ENCODE measurements around the gene ATF6B. TPM values are rescaled to one million over a fixed set of nuclear protein-coding genes. Genes with fewer than 3 reads are reported as not detected.

Gene ATF6B
- total and polyA plus RNA-seq, 2 of the 13 experiments (the other 11 are each of a cell fraction or from before 2014, with no cell fraction given), result 18.1 to 44.0 TPM

GRCh38 chr6:32087574-32088486 lies 40.2 kb downstream of the ATF6B start (continued):
- TF ChIP-seq GLMP (CRISPR knock-in tag; IDR thresholded peaks at IDR 0.05; ENCODE audit: borderline replicate concordance), result no peak
- peak; percentile 96 for TF ChIP-seq POGK (CRISPR knock-in tag; conservative IDR thresholded peaks at IDR 0.05)
- no peak for TF ChIP-seq ZNF180 (CRISPR knock-in tag; IDR thresholded peaks at IDR 0.05; ENCODE audit: borderline replicate concordance, low read depth)
- TF ChIP-seq NFRKB (IDR thresholded peaks at IDR 0.05), result no peak
- peak; percentile 44; the same call in 1 of the 2 replicates for TF ChIP-seq YEATS2 (CRISPR knock-in tag; IDR thresholded peaks at IDR 0.05; ENCODE audit: borderline replicate concordance)
- no peak for TF ChIP-seq SCMH1 (CRISPR knock-in tag; IDR thresholded peaks at IDR 0.05; ENCODE audit: borderline replicate concordance)
- TF ChIP-seq, protein P1, sequence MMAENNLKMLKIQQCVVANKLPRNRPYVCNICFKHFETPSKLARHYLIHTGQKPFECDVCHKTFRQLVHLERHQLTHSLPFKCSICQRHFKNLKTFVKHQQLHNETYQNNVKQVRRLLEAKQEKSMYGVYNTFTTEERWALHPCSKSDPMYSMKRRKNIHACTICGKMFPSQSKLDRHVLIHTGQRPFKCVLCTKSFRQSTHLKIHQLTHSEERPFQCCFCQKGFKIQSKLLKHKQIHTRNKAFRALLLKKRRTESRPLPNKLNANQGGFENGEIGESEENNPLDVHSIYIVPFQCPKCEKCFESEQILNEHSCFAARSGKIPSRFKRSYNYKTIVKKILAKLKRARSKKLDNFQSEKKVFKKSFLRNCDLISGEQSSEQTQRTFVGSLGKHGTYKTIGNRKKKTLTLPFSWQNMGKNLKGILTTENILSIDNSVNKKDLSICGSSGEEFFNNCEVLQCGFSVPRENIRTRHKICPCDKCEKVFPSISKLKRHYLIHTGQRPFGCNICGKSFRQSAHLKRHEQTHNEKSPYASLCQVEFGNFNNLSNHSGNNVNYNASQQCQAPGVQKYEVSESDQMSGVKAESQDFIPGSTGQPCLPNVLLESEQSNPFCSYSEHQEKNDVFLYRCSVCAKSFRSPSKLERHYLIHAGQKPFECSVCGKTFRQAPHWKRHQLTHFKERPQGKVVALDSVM (CRISPR knock-in tag; IDR thresholded peaks at IDR 0.05), result no peak
- no peak for TF ChIP-seq ZBTB7A (CRISPR knock-in tag; IDR thresholded peaks at IDR 0.05)
- TF ChIP-seq PITX1 (CRISPR knock-in tag; IDR thresholded peaks at IDR 0.05), result peak; percentile 54; the same call in 1 of the 2 replicates
- TF ChIP-seq, protein P2, sequence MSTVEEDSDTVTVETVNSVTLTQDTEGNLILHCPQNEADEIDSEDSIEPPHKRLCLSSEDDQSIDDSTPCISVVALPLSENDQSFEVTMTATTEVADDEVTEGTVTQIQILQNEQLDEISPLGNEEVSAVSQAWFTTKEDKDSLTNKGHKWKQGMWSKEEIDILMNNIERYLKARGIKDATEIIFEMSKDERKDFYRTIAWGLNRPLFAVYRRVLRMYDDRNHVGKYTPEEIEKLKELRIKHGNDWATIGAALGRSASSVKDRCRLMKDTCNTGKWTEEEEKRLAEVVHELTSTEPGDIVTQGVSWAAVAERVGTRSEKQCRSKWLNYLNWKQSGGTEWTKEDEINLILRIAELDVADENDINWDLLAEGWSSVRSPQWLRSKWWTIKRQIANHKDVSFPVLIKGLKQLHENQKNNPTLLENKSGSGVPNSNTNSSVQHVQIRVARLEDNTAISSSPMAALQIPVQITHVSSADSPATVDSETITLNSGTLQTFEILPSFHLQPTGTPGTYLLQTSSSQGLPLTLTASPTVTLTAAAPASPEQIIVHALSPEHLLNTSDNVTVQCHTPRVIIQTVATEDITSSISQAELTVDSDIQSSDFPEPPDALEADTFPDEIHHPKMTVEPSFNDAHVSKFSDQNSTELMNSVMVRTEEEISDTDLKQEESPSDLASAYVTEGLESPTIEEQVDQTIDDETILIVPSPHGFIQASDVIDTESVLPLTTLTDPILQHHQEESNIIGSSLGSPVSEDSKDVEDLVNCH (CRISPR knock-in tag; IDR thresholded peaks at IDR 0.05), result no peak
- no peak for TF ChIP-seq BORCS8-MEF2B (CRISPR knock-in tag; IDR thresholded peaks at IDR 0.05)
- TF ChIP-seq ZNF350 (CRISPR knock-in tag; IDR thresholded peaks at IDR 0.05; ENCODE audit: borderline replicate concordance, low read depth), result 0 out of 2 replicates have a peak, but pooled peaks have one; percentile 48
- TF ChIP-seq TBX2 (CRISPR knock-in tag; IDR thresholded peaks at IDR 0.05; ENCODE audit: borderline replicate concordance), result no peak
- no peak for TF ChIP-seq ZNF652 (CRISPR knock-in tag; IDR thresholded peaks at IDR 0.05; ENCODE audit: borderline replicate concordance, low read depth)
- no peak for TF ChIP-seq ZNF660 (CRISPR knock-in tag; IDR thresholded peaks at IDR 0.05; ENCODE audit: borderline replicate concordance, low read depth)
- TF ChIP-seq, protein P3, sequence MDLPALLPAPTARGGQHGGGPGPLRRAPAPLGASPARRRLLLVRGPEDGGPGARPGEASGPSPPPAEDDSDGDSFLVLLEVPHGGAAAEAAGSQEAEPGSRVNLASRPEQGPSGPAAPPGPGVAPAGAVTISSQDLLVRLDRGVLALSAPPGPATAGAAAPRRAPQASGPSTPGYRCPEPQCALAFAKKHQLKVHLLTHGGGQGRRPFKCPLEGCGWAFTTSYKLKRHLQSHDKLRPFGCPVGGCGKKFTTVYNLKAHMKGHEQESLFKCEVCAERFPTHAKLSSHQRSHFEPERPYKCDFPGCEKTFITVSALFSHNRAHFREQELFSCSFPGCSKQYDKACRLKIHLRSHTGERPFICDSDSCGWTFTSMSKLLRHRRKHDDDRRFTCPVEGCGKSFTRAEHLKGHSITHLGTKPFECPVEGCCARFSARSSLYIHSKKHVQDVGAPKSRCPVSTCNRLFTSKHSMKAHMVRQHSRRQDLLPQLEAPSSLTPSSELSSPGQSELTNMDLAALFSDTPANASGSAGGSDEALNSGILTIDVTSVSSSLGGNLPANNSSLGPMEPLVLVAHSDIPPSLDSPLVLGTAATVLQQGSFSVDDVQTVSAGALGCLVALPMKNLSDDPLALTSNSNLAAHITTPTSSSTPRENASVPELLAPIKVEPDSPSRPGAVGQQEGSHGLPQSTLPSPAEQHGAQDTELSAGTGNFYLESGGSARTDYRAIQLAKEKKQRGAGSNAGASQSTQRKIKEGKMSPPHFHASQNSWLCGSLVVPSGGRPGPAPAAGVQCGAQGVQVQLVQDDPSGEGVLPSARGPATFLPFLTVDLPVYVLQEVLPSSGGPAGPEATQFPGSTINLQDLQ (CRISPR knock-in tag; IDR thresholded peaks at IDR 0.05), result no peak; the same call in 1 of the 2 replicates
- TF ChIP-seq KMT2A (CRISPR knock-in tag; IDR thresholded peaks at IDR 0.05), result 0 out of 2 replicates have a peak, but pooled peaks have one; percentile 34
- TF ChIP-seq TMF1 (CRISPR knock-in tag; IDR thresholded peaks at IDR 0.05; ENCODE audit: low read depth), result no peak

All from HepG2 (cell line).